Measurements from ENCODE around the gene GLT1D1.

Gene GLT1D1

DNA sequence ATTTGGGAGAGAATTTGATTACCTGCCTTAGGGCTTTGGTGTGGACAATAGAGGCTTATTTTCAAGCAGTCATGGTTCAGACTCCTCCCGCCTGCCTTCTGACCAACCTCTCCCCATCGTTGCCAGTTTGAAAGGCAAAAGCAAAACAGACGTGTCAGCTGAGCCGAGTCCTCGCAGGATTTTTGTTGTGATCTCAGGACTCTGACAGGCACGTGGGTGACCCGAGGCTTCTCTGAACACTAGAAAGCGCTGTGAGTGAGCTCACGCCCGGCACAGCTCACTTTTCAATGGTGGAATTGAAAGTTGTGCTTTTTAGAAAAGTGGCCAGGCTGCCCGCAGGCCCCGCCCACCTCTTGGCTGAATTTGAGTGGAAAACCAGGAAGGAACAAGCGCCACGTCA is 130.1 kb downstream of the GLT1D1 start:
- no peak for TF ChIP-seq CTCF (IDR thresholded peaks at IDR 0.05)
- Mint-ChIP-seq H3K36me3 (ENCODE audit: low read depth) (no peaks in the 10 kb centered on the region), H3K27ac (no peak overlapping the region), H3K4me3 (no peak overlapping the region), H3K27me3 (ENCODE audit: low read depth, poor library complexity) (peaks cover 10% of the 10 kb centered on the region), H3K9me3 (no peaks in the 10 kb centered on the region), H3K4me1 (peaks cover 45% of the 10 kb centered on the region)
- no peak for DNase-seq

DNA sequence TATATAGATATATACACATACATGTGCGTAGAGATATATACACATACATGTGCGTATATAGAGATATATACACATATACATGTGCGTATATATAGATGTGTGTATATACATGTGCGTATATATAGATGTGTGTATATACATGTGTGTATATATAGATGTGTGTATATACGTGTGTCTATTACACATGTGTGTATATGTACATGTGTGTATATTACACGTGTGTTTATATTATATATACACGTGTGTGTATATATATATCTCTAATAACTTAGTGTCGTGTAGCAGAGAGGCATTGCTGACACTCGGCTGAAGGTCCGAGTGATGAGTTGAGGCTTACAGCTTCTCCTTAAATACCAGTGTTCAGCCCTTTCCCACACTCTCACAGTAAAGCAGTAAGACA is 133.7 kb downstream of the GLT1D1 start:
- no peak for TF ChIP-seq CTCF (IDR thresholded peaks at IDR 0.05)
- Mint-ChIP-seq H3K27me3 (ENCODE audit: low read depth, poor library complexity) (peaks cover 5% of the 10 kb centered on the region), H3K36me3 (ENCODE audit: low read depth) (no peaks in the 10 kb centered on the region), H3K27ac (no peak overlapping the region), H3K4me1 (peaks cover 23% of the 10 kb centered on the region), H3K9me3 (peaks cover 14% of the 10 kb centered on the region), H3K4me3 (no peak overlapping the region)
- DNase-seq: no peak

DNA sequence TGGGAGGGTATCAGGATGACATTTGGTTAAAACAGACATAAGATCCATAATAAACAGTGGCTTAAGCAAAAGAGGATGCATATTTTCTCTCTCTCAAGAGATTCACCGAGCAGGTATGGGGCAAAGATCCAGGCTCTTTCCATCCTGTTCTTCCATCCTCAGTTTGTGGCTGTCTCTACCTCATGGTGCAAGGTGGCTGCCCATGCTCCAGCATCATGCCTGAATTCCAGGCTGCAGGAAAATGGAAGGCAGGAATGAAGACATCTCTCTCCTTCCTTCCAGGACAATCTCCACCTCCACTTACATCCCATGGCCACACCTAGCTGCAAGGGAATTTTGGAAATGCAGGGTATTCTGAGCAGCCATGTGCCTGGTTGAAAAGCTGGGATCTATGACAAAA is 136.0 kb downstream of the GLT1D1 start:
- no peak for DNase-seq
- Mint-ChIP-seq H3K4me3 (no peak overlapping the region), H3K27me3 (ENCODE audit: low read depth, poor library complexity) (peaks cover 13% of the 10 kb centered on the region), H3K36me3 (ENCODE audit: low read depth) (no peaks in the 10 kb centered on the region), H3K4me1 (peaks cover 5% of the 10 kb centered on the region), H3K27ac (no peak overlapping the region), H3K9me3 (peaks cover 20% of the 10 kb centered on the region)
- TF ChIP-seq CTCF (IDR thresholded peaks at IDR 0.05): no peak

DNA sequence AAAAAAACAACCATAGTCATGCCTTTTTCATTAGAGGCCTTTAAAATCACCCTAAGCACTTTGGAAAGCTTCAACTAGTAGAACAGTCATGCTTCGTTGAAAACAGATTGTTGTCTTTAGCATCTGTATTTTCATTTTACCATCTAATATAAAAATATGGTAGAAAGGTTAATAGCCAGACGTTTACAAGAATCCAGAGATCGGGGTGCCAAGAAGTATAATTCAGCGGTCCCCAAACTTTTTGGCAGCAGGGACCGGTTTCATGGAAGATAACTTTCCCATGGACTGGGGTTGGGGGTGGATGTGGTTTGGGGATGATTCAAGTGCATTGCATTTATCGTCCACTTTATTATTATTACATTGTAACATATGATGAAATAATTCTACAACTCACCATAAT is 138.4 kb downstream of the GLT1D1 start:
- H3K27ac Mint-ChIP-seq: no peak overlapping the region
- H3K36me3 Mint-ChIP-seq (ENCODE audit: low read depth): no peaks in the 10 kb centered on the region
- H3K27me3 Mint-ChIP-seq (ENCODE audit: low read depth, poor library complexity): peaks cover 17% of the 10 kb centered on the region
- H3K4me3 Mint-ChIP-seq: no peak overlapping the region
- no peaks in the 10 kb centered on the region for H3K4me1 Mint-ChIP-seq
- H3K9me3 Mint-ChIP-seq: peaks cover 20% of the 10 kb centered on the region
- DNase-seq: no peak
- TF ChIP-seq CTCF (IDR thresholded peaks at IDR 0.05): no peak

- H3K9me3 Mint-ChIP-seq: peaks cover 23% of the 10 kb centered on the region
- H3K27me3 Mint-ChIP-seq (ENCODE audit: low read depth, poor library complexity): peaks cover 18% of the 10 kb centered on the region
Measured at GRCh38 chr12:128992116-128992515, 138.8 kb downstream of the GLT1D1 start.

More at GRCh38 chr12:128992116-128992515, 138.8 kb downstream of the GLT1D1 start:
- Mint-ChIP-seq H3K4me3 (no peak overlapping the region), H3K27ac (no peak overlapping the region), H3K4me1 (no peaks in the 10 kb centered on the region), H3K36me3 (ENCODE audit: low read depth) (no peaks in the 10 kb centered on the region)
- TF ChIP-seq CTCF (IDR thresholded peaks at IDR 0.05): no peak
- DNase-seq: no peak

All from nephron progenitor cell (in vitro differentiated cells).